ENCODE results near the gene TRIM14. TPM values are rescaled to one million over a fixed set of nuclear protein-coding genes. Genes with fewer than 3 reads are reported as not detected.
A peak's percentile ranks its signal among the peaks of the same experiment; 100 is the strongest.

TRIM14 gene
- polyA plus RNA-seq, 3 donors, result 23.0 to 30.6 (median 28.5) TPM

GRCh38 chr9:98129451-98129881, 10.4 kb upstream of the TRIM14 start:
- intact Hi-C loops (cut with micrococcal nuclease), result loop anchor here in 1 of 2 donors (10.0 kb wide), 2 partner anchors 125 to 225 kb away; partner anchors contain the start of gene TBC1D2
- no peak for TF ChIP-seq CTCF (IDR thresholded peaks at IDR 0.05)
- no peaks in the 10 kb centered on the region for H3K9me3 Mint-ChIP-seq
- peaks cover 28% of the 10 kb centered on the region for H3K4me1 Mint-ChIP-seq
- Histone ChIP-seq H3K27me3 (ENCODE audit: control insufficient read depth in 2 of 2, insufficient read depth in 2 of 2, low read length in 2 of 2) (no peaks in the 10 kb centered on the region), H3K27ac (ENCODE audit: low read depth in 1 of 2, low read length in 2 of 2) (peak overlapping the region; percentile 84 to 88), H3K4me3 (replicated peaks in 1 of 3; ENCODE audit: low read depth in 2 of 3, low read length in 3 of 3) (peak overlapping the region in 1 of 3 experiments; percentile 33), H3K9ac (ENCODE audit: insufficient read depth, low read length, poor library complexity, severe bottlenecking) (peak overlapping the region; percentile 19), H3K9me3 (replicated peaks in 1 of 2; ENCODE audit: control insufficient read depth in 1 of 2, insufficient read depth in 1 of 2, low read length in 2 of 2) (no peaks in the 10 kb centered on the region), H2AFZ (ENCODE audit: insufficient read depth, low read depth, low read length, poor library complexity, severe bottlenecking) (peak overlapping the region; percentile 54), H3K79me2 (ENCODE audit: insufficient read depth, low read length) (no peaks in the 10 kb centered on the region), H4K20me1 (ENCODE audit: insufficient read depth, low read length) (no peaks in the 10 kb centered on the region), H3K4me1 (ENCODE audit: control insufficient read depth in 1 of 2, insufficient read depth in 2 of 2, low read length in 2 of 2) (peaks cover 23% of the 10 kb centered on the region in 2 donors), H3K36me3 (replicated peaks in 1 of 2; ENCODE audit: control insufficient read depth in 1 of 2, insufficient read depth in 2 of 2, low read length in 2 of 2) (peaks cover 8 to 37% of the 10 kb centered on the region in 2 donors), H3K4me2 (replicated peaks; ENCODE audit: extremely low read depth, low read length, poor library complexity, severe bottlenecking) (peak overlapping the region; percentile 55)
- H3K4me3 Mint-ChIP-seq, result peak overlapping the region; percentile 12 to 60
- WGBS (ENCODE audit: insufficient coverage), result 60% methylated on average over 7 of the region's 10 CpGs
- peaks cover 49 to 69% of the 10 kb centered on the region in 2 donors for H3K36me3 Mint-ChIP-seq
- DNase-seq, result peak; percentile 90 to 96 (median 95)
- H3K27me3 Mint-ChIP-seq (ENCODE audit: low read depth in 3 of 3), result peaks cover 0 to 4% (median 0%) of the 10 kb centered on the region in 3 donors
- peak overlapping the region; percentile 91 to 98 (median 94) for H3K27ac Mint-ChIP-seq

- peaks cover 0 to 4% (median 0%) of the 10 kb centered on the region in 3 donors for H3K27me3 Mint-ChIP-seq (ENCODE audit: low read depth in 3 of 3)
- no peak overlapping the region for H3K4me3 Mint-ChIP-seq
- peaks cover 30% of the 10 kb centered on the region for H3K4me1 Mint-ChIP-seq
- Histone ChIP-seq H3K27ac (ENCODE audit: low read depth in 1 of 2, low read length in 2 of 2) (peak overlapping the region; percentile 84 to 88), H3K9me3 (replicated peaks in 1 of 2; ENCODE audit: control insufficient read depth in 1 of 2, insufficient read depth in 1 of 2, low read length in 2 of 2) (no peaks in the 10 kb centered on the region), H3K36me3 (replicated peaks in 1 of 2; ENCODE audit: control insufficient read depth in 1 of 2, insufficient read depth in 2 of 2, low read length in 2 of 2) (peaks cover 10 to 30% of the 10 kb centered on the region in 2 donors), H3K4me2 (replicated peaks; ENCODE audit: extremely low read depth, low read length, poor library complexity, severe bottlenecking) (no peak overlapping the region), H3K27me3 (ENCODE audit: control insufficient read depth in 2 of 2, insufficient read depth in 2 of 2, low read length in 2 of 2) (no peaks in the 10 kb centered on the region), H2AFZ (ENCODE audit: insufficient read depth, low read depth, low read length, poor library complexity, severe bottlenecking) (peak overlapping the region; percentile 30), H3K4me1 (ENCODE audit: control insufficient read depth in 1 of 2, insufficient read depth in 2 of 2, low read length in 2 of 2) (peaks cover 23% of the 10 kb centered on the region in 2 donors), H4K20me1 (ENCODE audit: insufficient read depth, low read length) (no peaks in the 10 kb centered on the region), H3K79me2 (ENCODE audit: insufficient read depth, low read length) (no peaks in the 10 kb centered on the region), H3K4me3 (replicated peaks in 1 of 3; ENCODE audit: low read depth in 2 of 3, low read length in 3 of 3) (no peak overlapping the region), H3K9ac (ENCODE audit: insufficient read depth, low read length, poor library complexity, severe bottlenecking) (no peak overlapping the region)
- H3K27ac Mint-ChIP-seq, result peak overlapping the region; percentile 91 to 98 (median 94)
- intact Hi-C loops (cut with micrococcal nuclease), result loop anchor here in 1 of 2 donors (10.0 kb wide), 2 partner anchors 126 to 224 kb away; partner anchors contain the start of gene TBC1D2
- H3K36me3 Mint-ChIP-seq, result peaks cover 40 to 66% of the 10 kb centered on the region in 2 donors
- no peak for TF ChIP-seq CTCF (IDR thresholded peaks at IDR 0.05)
- DNase-seq, result no peak
- no peaks in the 10 kb centered on the region for H3K9me3 Mint-ChIP-seq
- WGBS (ENCODE audit: insufficient coverage), result 99% methylated on average over 16 of the region's 16 CpGs
These were observed 9.3 kb upstream of the TRIM14 start for GRCh38 chr9:98128316-98128715.

Measured in CD14-positive monocyte (primary cell).